Effector CD8-positive, alpha-beta T cell (primary cell): ENCODE results near the gene STX3.
"Not testable (repeated sequence)": the region's sequence is repeated elsewhere in the genome, so short reads cannot be mapped to it uniquely, and the experiment has no call there.

ENCODE experiments used
- DNase-seq: peaks from one replicate; lab custom pipeline; 2025; lab: John Stamatoyannopoulos, UW

The STX3 gene

DNA sequence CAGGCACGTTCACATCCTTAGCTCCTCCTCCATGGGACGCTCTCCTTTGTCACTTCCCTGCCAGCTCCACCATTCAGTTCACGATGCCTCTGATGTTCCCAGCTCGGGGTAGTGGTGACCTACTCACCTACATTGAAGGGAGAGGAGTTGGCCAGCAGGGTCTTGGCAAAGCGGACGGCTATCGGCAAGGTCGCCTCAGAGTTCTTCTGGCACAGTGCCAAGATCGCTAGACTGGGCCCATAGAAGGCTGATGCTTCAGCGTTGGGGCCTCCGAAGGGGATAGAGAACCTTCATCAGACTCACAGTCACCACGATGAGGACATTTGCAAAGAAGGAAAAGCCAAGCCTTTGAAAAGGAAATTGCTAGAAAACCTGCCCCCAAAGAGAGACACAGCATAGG, 87.1 kb downstream of the STX3 start:
- no peak for DNase-seq

DNA sequence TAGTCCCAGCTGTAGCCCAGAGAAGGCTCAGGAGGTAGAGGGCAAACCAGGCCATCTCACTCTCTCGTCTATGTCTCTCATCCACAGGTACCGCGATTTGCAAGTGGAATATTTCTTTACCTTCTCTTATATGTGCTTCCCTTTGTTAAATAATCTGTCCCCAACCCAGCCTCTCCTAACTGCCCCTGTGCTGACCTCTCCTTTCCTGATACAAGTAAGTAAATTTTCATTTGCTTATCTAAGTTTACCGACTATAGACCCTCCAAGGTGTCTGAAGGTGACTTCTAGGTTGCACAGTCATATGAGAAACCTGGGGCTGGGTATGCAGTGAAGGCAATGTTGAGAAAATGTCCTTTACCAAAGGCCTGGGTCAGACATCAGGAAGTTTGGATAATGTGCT, 90.2 kb downstream of the STX3 start, which contains the start of gene CBLIF:
CBLIF (minus strand) TSS at position 101 of the 400 bp plus-strand sequence; CDS start at position 55, 46 bp downstream.
- no peak for DNase-seq

DNA sequence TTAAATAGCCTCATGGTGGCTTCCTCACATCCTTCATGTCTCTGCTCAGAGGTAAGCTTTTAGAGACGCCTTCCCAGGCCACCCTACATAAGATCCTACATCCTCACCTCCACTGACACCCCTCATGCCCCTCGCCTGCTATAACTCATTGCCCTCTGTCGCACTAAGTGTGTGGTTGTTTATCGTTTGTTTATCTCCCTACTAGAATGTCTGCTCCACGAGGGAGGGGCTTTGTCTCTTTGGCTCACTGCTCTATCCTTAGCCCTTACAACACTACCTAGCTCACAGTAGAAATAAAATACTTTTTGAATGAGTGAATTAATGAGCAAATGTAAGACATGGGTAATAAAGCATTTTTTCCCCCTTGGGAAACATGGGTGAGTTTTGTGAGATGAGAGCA, 91.4 kb downstream of the STX3 start:
- DNase-seq: no peak

DNA sequence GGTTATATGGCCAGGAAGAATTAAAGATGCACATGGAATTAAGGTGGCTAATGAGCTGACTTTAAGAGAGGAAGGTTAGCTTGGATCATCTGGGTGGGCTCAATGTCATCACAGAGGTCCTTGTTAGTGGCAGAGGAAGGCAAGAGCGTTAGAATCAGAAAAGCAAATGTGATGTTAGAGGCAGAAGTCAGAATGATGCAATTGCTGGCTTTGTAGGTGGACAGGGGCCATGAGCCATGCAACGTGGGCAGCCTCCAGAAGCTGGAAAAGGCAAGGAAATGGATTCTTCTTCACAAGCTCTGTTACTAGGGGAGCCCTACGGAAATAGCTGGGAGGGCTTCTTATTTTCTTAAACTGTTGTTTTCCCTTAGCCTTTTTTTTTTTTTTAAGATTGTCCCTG, 92.5 kb downstream of the STX3 start:
- no peak for DNase-seq

DNA sequence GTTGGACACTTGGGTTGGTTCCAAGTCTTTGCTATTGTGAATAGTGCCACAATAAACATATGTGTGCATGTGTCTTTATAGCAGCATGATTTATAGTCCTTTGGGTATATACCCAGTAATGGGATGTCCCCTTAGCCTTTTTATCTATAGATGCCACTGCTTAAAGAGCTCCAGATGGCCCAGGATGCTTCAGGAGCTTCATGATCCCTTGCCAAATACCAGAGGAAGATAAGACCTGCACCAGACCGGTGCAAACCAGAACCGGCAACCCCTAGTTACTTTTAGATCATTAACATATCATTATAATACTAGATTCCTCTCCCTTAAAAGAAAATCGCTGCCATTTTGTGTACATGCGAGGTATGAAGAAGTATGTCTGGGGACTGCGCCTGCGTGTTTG, 93.3 kb downstream of the STX3 start:
- DNase-seq: not testable (repeated sequence)

DNA sequence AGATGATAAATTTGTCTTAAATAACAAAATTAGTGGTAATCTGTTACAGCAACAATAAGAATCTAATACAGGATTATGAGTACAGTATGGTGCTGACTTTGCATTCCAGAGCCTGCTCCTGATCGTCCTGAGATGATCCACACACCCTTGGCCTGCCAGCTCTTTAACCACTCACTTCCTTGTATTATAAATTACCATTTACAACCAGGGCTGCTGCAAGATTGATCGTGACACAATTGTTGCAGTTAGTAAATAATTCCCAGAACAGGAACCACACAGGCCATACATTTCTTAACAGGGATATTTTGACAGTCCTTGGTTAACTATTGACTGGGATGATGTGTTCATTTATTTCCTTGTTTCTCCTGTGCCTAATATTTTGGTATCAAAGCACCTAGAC, 94.0 kb downstream of the STX3 start:
- DNase-seq: no peak

DNA sequence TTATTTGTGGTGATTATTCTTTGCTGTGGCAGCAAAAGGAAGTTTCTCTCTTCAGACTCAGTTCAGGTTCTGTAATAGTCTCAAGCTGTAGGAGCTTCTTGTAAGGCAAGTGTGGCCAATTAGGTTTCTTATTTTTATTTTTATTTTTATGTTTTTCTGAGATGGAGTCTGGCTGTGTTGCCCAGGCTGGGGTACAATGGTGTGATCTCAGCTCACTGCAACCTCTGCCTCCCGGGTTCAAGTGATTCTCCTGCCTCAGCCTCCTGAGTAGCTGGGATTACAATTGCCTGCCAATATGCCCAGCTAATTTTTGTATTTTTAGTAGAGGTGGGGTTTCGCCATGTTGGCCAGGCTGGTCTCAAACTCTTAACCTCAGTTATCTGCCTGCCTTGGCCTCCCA, 94.4 kb downstream of the STX3 start:
- not testable (repeated sequence) for DNase-seq

DNA sequence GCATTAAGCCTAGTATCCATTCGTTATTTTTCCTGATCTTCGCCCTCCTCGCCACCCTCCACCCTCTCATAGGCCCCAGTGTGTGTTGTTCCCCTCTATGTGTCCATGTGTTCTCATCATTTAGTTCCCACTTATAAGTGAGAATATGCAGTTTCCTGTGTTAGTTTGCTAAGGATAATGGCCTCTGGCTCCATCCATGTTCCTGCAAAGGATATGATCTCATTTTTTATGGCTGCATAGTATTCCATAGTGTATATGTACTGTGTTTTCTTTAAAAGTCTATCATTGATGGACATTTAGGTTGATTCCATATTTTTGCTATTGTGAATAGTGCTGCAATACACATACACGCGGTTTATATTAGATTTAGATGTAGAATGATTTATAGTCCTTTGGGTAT, 96.2 kb downstream of the STX3 start:
- DNase-seq: not testable (repeated sequence)

DNA sequence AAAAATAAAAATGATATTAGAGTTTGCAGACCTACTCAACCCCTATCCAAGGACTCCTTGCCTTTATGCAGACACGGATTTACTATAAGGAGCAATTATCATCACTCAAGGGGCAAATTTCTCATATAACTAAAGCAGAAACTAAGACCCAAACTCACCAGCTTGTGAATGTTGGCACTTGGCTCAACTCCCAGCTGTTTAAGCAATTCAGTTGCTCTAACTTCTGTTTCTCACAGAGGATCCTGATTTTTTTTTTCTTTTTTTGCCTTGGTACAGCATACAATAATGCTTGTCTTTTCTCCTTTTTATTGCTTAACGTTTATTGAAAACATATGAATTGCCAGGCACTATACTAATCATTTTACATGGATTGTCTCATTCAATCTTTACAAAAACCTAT, 99.7 kb downstream of the STX3 start:
- DNase-seq: no peak
